Testis (tissue), 3 donors: ENCODE measurements around the gene PCBP3. TPM values are rescaled to one million over a fixed set of nuclear protein-coding genes. Genes with fewer than 3 reads are reported as not detected.
"Not testable (repeated sequence)": the region's sequence is repeated elsewhere in the genome, so short reads cannot be mapped to it uniquely, and the experiment has no call there.

Experiments
- DNase-seq: peaks from one replicate; pipeline ENCODE4 v3.0.0-alpha.2; 2019
- H3K27ac ChIP-seq, 2 donors: fragments of 200-600 bp; sonication (generic); one replicate each; pipeline ENCODE4 v1.5.1; 2019
- H3K27me3 ChIP-seq: fragments of 200-600 bp; sonication (generic); one replicate; pipeline ENCODE4 v1.5.1; 2019
- H3K36me3 ChIP-seq: fragments of 200-600 bp; sonication (generic); one replicate; pipeline ENCODE4 v1.5.1; 2017; ENCODE audit warnings: low read depth; ENCODE audit errors: missing control alignments
- H3K4me1 ChIP-seq: fragments of 200-600 bp; sonication (generic); one replicate; pipeline ENCODE4 v1.5.1; 2019
- H3K4me3 ChIP-seq, 2 donors: fragments of 200-600 bp; sonication (generic); one replicate each; pipeline ENCODE4 v1.5.1; 2017 to 2019
- H3K9me3 ChIP-seq: fragments of 200-600 bp; sonication (generic); one replicate; pipeline ENCODE4 v1.5.1; 2017
- CTCF ChIP-seq, 3 experiments: fragments of 450-650 bp in 2 of 3; fragments of 200-600 bp in 1 of 3; sonication (generic) in 1 of 3; IDR thresholded peaks; one replicate each; pipeline ENCODE4 v1.5.1; 2016 to 2019; ENCODE audit warnings: antibody characterized with exemption in 3 of 3, mild to moderate bottlenecking in 2 of 3, moderate library complexity in 1 of 3
- POLR2A ChIP-seq: fragments of 450-650 bp; IDR thresholded peaks from one replicate; pipeline ENCODE4 v1.6.1; 2017; ENCODE audit warnings: antibody characterized with exemption, mild to moderate bottlenecking, moderate library complexity
- WGBS, 2 donors: methylation state at CpG; one replicate each; pipeline ENCODE4 v1.1.5; 2018; 5-methylcytosine and 5-hydroxymethylcytosine counted together
- intact Hi-C: fragments of 100-400 bp; cut with DNase I; formaldehyde crosslinking; loops from one replicate; pipeline ENCODE4 v1.15.1; 2023; ENCODE audit warnings: low total_unique reads
- polyA plus RNA-seq: library from polyadenylated mRNA; stranded (reverse); fragments of 350-450 nt; fragmentation: Illumina TruSeq; extraction: RNeasy Lipid Tissue Mini Kit (QIAGEN cat#74804); gene quantifications from one replicate; pipeline ENCODE4 v1.2.3, GENCODE V29; 2014; ENCODE audit warnings: low read depth, low replicate concordance; ENCODE audit not compliant: insufficient read depth
- total RNA-seq, 2 donors: library from RNA; depleted of rRNA; stranded (reverse); fragments of >200 nt; gene quantifications; one replicate each; pipeline ENCODE4 v1.2.3, GENCODE V29; 2016

Gene PCBP3
- total and polyA plus RNA-seq, 3 donors from 2014 or later, result 35.7 to 58.3 (median 38.0) TPM

GRCh38 chr21:45602106-45602505 lies 41.4 kb upstream of the PCBP3 start:
- DNase-seq, result no peak
- TF ChIP-seq CTCF (IDR thresholded peaks at IDR 0.05), result no peak
- TF ChIP-seq POLR2A, result no peak
- H3K4me3 ChIP-seq, result no peak overlapping the region
- 91 to 92% methylated on average over 5 of the region's 5 CpGs for WGBS, 2 donors
- H3K27me3 ChIP-seq, result no peaks in the 10 kb centered on the region
- H3K4me1 ChIP-seq, result no peaks in the 10 kb centered on the region
- no peaks in the 10 kb centered on the region for H3K9me3 ChIP-seq
- no peak overlapping the region for H3K27ac ChIP-seq
- intact Hi-C loops, result no loop called here
- H3K36me3 ChIP-seq, result no peaks in the 10 kb centered on the region

- no peak for TF ChIP-seq CTCF (IDR thresholded peaks at IDR 0.05)
- no peak for TF ChIP-seq POLR2A
- no peak overlapping the region for H3K27ac ChIP-seq
- H3K9me3 ChIP-seq, result no peaks in the 10 kb centered on the region
- no peaks in the 10 kb centered on the region for H3K4me1 ChIP-seq
- H3K36me3 ChIP-seq, result no peaks in the 10 kb centered on the region
- intact Hi-C loops, result no loop called here
- no peak for DNase-seq
- H3K27me3 ChIP-seq, result no peaks in the 10 kb centered on the region
- no peak overlapping the region for H3K4me3 ChIP-seq
Observed at GRCh38 chr21:45603481-45603880, 40.0 kb upstream of the PCBP3 start.

- WGBS, 2 donors, result 87 to 94% methylated on average over 3 to 7 of the region's 8 CpGs
- H3K27ac ChIP-seq, H3K36me3 ChIP-seq, DNase-seq, intact Hi-C loops, H3K4me3 ChIP-seq, H3K9me3 ChIP-seq, H3K4me1 ChIP-seq, H3K27me3 ChIP-seq: not testable (repeated sequence)
Observed at GRCh38 chr21:45604681-45605080, 38.8 kb upstream of the PCBP3 start.

GRCh38 chr21:45607021-45607908 lies 36.3 kb upstream of the PCBP3 start:
- no peaks in the 10 kb centered on the region for H3K9me3 ChIP-seq
- peak overlapping the region in 1 of 2 donors; percentile 2 for H3K4me3 ChIP-seq
- WGBS, 2 donors, result 58 to 63% methylated on average over 21 to 23 of the region's 23 CpGs
- no peaks in the 10 kb centered on the region for H3K36me3 ChIP-seq
- intact Hi-C loops, result no loop called here
- H3K4me1 ChIP-seq, result no peaks in the 10 kb centered on the region
- H3K27ac ChIP-seq, result no peak overlapping the region
- DNase-seq, result no peak
- no peak for TF ChIP-seq POLR2A
- TF ChIP-seq CTCF (IDR thresholded peaks at IDR 0.05), result no peak
- no peaks in the 10 kb centered on the region for H3K27me3 ChIP-seq

GRCh38 chr21:45607909-45608295 lies 35.6 kb upstream of the PCBP3 start:
- no peaks in the 10 kb centered on the region for H3K36me3 ChIP-seq
- intact Hi-C loops, result no loop called here
- TF ChIP-seq POLR2A (no peak), CTCF (IDR thresholded peaks at IDR 0.05) (no peak)
- no peak overlapping the region for H3K27ac ChIP-seq
- 45 to 65% methylated on average over 20 of the region's 20 CpGs for WGBS, 2 donors
- no peaks in the 10 kb centered on the region for H3K27me3 ChIP-seq
- H3K4me3 ChIP-seq, result peak overlapping the region in 1 of 2 donors; percentile 2
- H3K4me1 ChIP-seq, result no peaks in the 10 kb centered on the region
- no peak for DNase-seq
- no peaks in the 10 kb centered on the region for H3K9me3 ChIP-seq

- 49 to 77% methylated on average over 12 to 15 of the region's 15 CpGs for WGBS, 2 donors
- H3K4me3 ChIP-seq, intact Hi-C loops: not testable (repeated sequence)
Observed at GRCh38 chr21:45608747-45609470, 34.6 kb upstream of the PCBP3 start.

GRCh38 chr21:45609616-45610015 lies 33.9 kb upstream of the PCBP3 start:
- intact Hi-C loops, DNase-seq, H3K27ac ChIP-seq, H3K36me3 ChIP-seq, H3K4me3 ChIP-seq, H3K4me1 ChIP-seq, H3K27me3 ChIP-seq, H3K9me3 ChIP-seq: not testable (repeated sequence)
- 76 to 88% methylated on average over 6 of the region's 6 CpGs for WGBS, 2 donors

More at GRCh38 chr21:45608747-45609470, 34.6 kb upstream of the PCBP3 start:
- H3K9me3 ChIP-seq, DNase-seq, H3K27me3 ChIP-seq, H3K36me3 ChIP-seq, H3K27ac ChIP-seq, H3K4me1 ChIP-seq: not testable (repeated sequence)
